Measurements from ENCODE around the gene TSPAN19.

TSPAN19 gene

GRCh38 chr12:84969226-84969625 is 66.9 kb downstream of the TSPAN19 start:
- H3K9me3 ChIP-seq (ENCODE audit: control insufficient read depth, low read length), result no peaks in the 10 kb centered on the region

More at GRCh38 chr12:84969226-84969625, 66.9 kb downstream of the TSPAN19 start:
- WGBS, result 100% methylated on average over 1 of the region's 3 CpGs
- Histone ChIP-seq H2BK5ac (ENCODE audit: low read depth, low read length, poor library complexity, severe bottlenecking) (no peak overlapping the region), H3K79me1 (replicated peaks; ENCODE audit: low read length, poor library complexity, severe bottlenecking) (no peaks in the 10 kb centered on the region), H4K91ac (ENCODE audit: low read length) (no peak overlapping the region), H3K23ac (ENCODE audit: low read length in 2 of 2) (no peak overlapping the region), H3K14ac (ENCODE audit: low read length in 2 of 2) (no peak overlapping the region), H3K4me3 (ENCODE audit: insufficient read depth in 1 of 2, low read depth in 1 of 2, low read length in 2 of 2) (no peak overlapping the region), H3K4me1 (ENCODE audit: control insufficient read depth, insufficient read depth, low read depth, low read length) (no peaks in the 10 kb centered on the region), H3K4ac (ENCODE audit: low read depth in 1 of 2, low read length in 2 of 2) (no peak overlapping the region), H2AFZ (ENCODE audit: low read depth, low read length) (no peak overlapping the region), H3K4me2 (ENCODE audit: low read length, poor library complexity, severe bottlenecking) (no peak overlapping the region), H3K36me3 (ENCODE audit: control insufficient read depth in 1 of 2, insufficient read depth in 2 of 2, low read depth in 1 of 2, low read length in 2 of 2) (no peaks in the 10 kb centered on the region), H3K27ac (ENCODE audit: low read length, poor library complexity, severe bottlenecking) (no peak overlapping the region), H2AK5ac (ENCODE audit: low read length, severe bottlenecking) (no peak overlapping the region), H3K9ac (ENCODE audit: low read length) (no peak overlapping the region), H2BK12ac (ENCODE audit: low read length in 2 of 2) (no peak overlapping the region), H2BK120ac (ENCODE audit: low read depth, low read length) (no peak overlapping the region), H3K27me3 (ENCODE audit: control insufficient read depth in 1 of 2, insufficient read depth in 1 of 2, low read length in 2 of 2) (no peaks in the 10 kb centered on the region), H2BK15ac (ENCODE audit: low read depth, poor library complexity, severe bottlenecking) (no peak overlapping the region), H3K18ac (ENCODE audit: low read depth in 1 of 2, low read length in 2 of 2) (no peak overlapping the region), H4K8ac (ENCODE audit: low read length) (no peak overlapping the region)
- no peak for DNase-seq

Data from mesenchymal stem cell (in vitro differentiated cells and primary cell).